CD4-positive, alpha-beta memory T cell (primary cell): ENCODE results near the gene BFSP1. TPM values are rescaled to one million over a fixed set of nuclear protein-coding genes. Genes with fewer than 3 reads are reported as not detected.
A peak's percentile ranks its signal among the peaks of the same experiment; 100 is the strongest.

Experiments used
- CTCF ChIA-PET: fragments of 350-600 bp; sonication (Branson Sonifier 250); formaldehyde crosslinking; loops from one replicate; lab custom pipeline; 2021; ENCODE audit warnings: inconsistent platforms; ENCODE audit not compliant: partially characterized antibody; lab: Charles Lee
- POLR2A ChIA-PET: fragments of 350-600 bp; sonication (Branson Sonifier 250); formaldehyde crosslinking; loops from one replicate; lab custom pipeline; 2021; ENCODE audit not compliant: partially characterized antibody; lab: Charles Lee
- DNase-seq, 5 donors: peaks; one replicate each; pipeline versions ENCODE4 v3.0.0 to v3.0.0-alpha.2; 2020 to 2022; ENCODE audit warnings: mixed read lengths in 1 of 5
- H3K27ac ChIP-seq: one replicate; pipeline ENCODE4 v1.7.0; 2013; ENCODE audit warnings: low read depth, low read length
- H3K27me3 ChIP-seq: 2 replicates; pipeline ENCODE4 v1.7.0; 2013; ENCODE audit warnings: mild to moderate bottlenecking, low read length, moderate library complexity; ENCODE audit not compliant: insufficient read depth
- H3K36me3 ChIP-seq: 2 replicates; pipeline ENCODE4 v1.7.0; 2013; ENCODE audit warnings: mild to moderate bottlenecking, low read length, moderate library complexity; ENCODE audit not compliant: insufficient read depth
- H3K4me1 ChIP-seq: 2 replicates; pipeline ENCODE4 v1.7.0; 2013; ENCODE audit warnings: mild to moderate bottlenecking, low read length, moderate library complexity; ENCODE audit not compliant: insufficient read depth
- H3K4me3 ChIP-seq, 2 donors: one replicate each; pipeline ENCODE4 v1.7.0; 2013; ENCODE audit warnings: low read length in 2 of 2, mild to moderate bottlenecking in 1 of 2
- H3K9me3 ChIP-seq, 2 donors: one replicate each; pipeline ENCODE4 v1.7.0; 2013; ENCODE audit warnings: low read length in 2 of 2, control low read depth in 1 of 2; ENCODE audit not compliant: control insufficient read depth in 1 of 2
- H3K27ac Mint-ChIP-seq, 7 donors: one replicate each; pipeline ENCODE4 v1.8.0; 2020 to 2021; ENCODE audit warnings: mixed read lengths in 7 of 7, mild to moderate bottlenecking in 6 of 7, inconsistent platforms in 3 of 7, moderate library complexity in 3 of 7
- H3K27me3 Mint-ChIP-seq, 2 donors: one replicate each; pipeline ENCODE4 v1.8.0; 2020 to 2021; ENCODE audit warnings: mixed read lengths in 2 of 2
- H3K36me3 Mint-ChIP-seq, 2 donors: one replicate each; pipeline ENCODE4 v1.8.0; 2020 to 2021; ENCODE audit warnings: mixed read lengths in 2 of 2, inconsistent platforms in 1 of 2, mild to moderate bottlenecking in 1 of 2
- H3K4me1 Mint-ChIP-seq, 4 donors: one replicate each; pipeline ENCODE4 v1.8.0; 2020 to 2021; ENCODE audit warnings: mixed read lengths in 4 of 4, mild to moderate bottlenecking in 1 of 4
- H3K4me3 Mint-ChIP-seq, 8 donors: one replicate each; pipeline ENCODE4 v1.8.0; 2020 to 2021; ENCODE audit warnings: mixed read lengths in 8 of 8, mild to moderate bottlenecking in 7 of 8, moderate library complexity in 6 of 8, inconsistent platforms in 3 of 8
- H3K9me3 Mint-ChIP-seq, 8 donors: one replicate each; pipeline ENCODE4 v1.8.0; 2020 to 2021; ENCODE audit warnings: mixed read lengths in 8 of 8, mild to moderate bottlenecking in 5 of 8, inconsistent platforms in 3 of 8, moderate library complexity in 1 of 8
- intact Hi-C: fragments of 100-400 bp; cut with micrococcal nuclease; formaldehyde crosslinking; loops from one replicate; pipeline ENCODE4 v1.15.1; 2023
- polyA plus RNA-seq, 2 donors: library from polyadenylated mRNA; unstranded; fragments of 300-500 nt; fragmentation: Illumina TruSeq; gene quantifications; one replicate each; pipeline ENCODE4 v1.2.3, GENCODE V29; 2021
- total RNA-seq, 2 experiments: library from RNA; stranded (reverse); gene quantifications; one replicate each; pipeline ENCODE4 v1.2.3, GENCODE V29; 2021

Gene BFSP1
- total and polyA plus RNA-seq, 4 experiments from 2014 or later: 0.21 to 0.96 (median 0.91) TPM

- CTCF ChIA-PET: interaction anchor here (2.5 kb wide), 1 partner anchor 11 kb away, joined by 13 read pairs; no protein-coding TSS in a partner anchor
These were observed 37.0 kb downstream of the BFSP1 start for GRCh38 chr20:17494201-17494600.

GRCh38 chr20:17493173-17493572 lies 38.0 kb downstream of the BFSP1 start:
- no peaks in the 10 kb centered on the region for H3K4me1 Mint-ChIP-seq

More at GRCh38 chr20:17494201-17494600, 37.0 kb downstream of the BFSP1 start:
- no peak overlapping the region for H3K27ac ChIP-seq
- Mint-ChIP-seq H3K4me3 (no peak overlapping the region), H3K27me3 (no peaks in the 10 kb centered on the region), H3K27ac (no peak overlapping the region), H3K4me1 (no peaks in the 10 kb centered on the region), H3K9me3 (no peaks in the 10 kb centered on the region), H3K36me3 (peaks cover 0 to 5% of the 10 kb centered on the region in 2 donors)
- DNase-seq: no peak
- no peak overlapping the region for H3K4me3 ChIP-seq
- POLR2A ChIA-PET: no interaction called here
- no peaks in the 10 kb centered on the region for H3K4me1 ChIP-seq
- no peaks in the 10 kb centered on the region for H3K9me3 ChIP-seq
- intact Hi-C loops: no loop called here
- no peaks in the 10 kb centered on the region for H3K27me3 ChIP-seq
- no peaks in the 10 kb centered on the region for H3K36me3 ChIP-seq

GRCh38 chr20:17491488-17491887 lies 39.7 kb downstream of the BFSP1 start:
- Mint-ChIP-seq H3K4me1 (no peaks in the 10 kb centered on the region), H3K27me3 (no peaks in the 10 kb centered on the region), H3K27ac (peak overlapping the region in 1 of 7 donors; percentile 12), H3K36me3 (peaks cover 0 to 5% of the 10 kb centered on the region in 2 donors), H3K9me3 (no peaks in the 10 kb centered on the region), H3K4me3 (no peak overlapping the region)
- Histone ChIP-seq H3K9me3 (no peaks in the 10 kb centered on the region), H3K4me3 (no peak overlapping the region), H3K27ac (no peak overlapping the region), H3K27me3 (no peaks in the 10 kb centered on the region), H3K36me3 (no peaks in the 10 kb centered on the region), H3K4me1 (no peaks in the 10 kb centered on the region)
- POLR2A ChIA-PET: no interaction called here
- CTCF ChIA-PET: no interaction called here
- DNase-seq: no peak
- intact Hi-C loops: no loop called here

More at GRCh38 chr20:17493173-17493572, 38.0 kb downstream of the BFSP1 start:
- POLR2A ChIA-PET: no interaction called here
- Histone ChIP-seq H3K27ac (no peak overlapping the region), H3K4me1 (no peaks in the 10 kb centered on the region), H3K9me3 (no peaks in the 10 kb centered on the region), H3K4me3 (no peak overlapping the region), H3K36me3 (no peaks in the 10 kb centered on the region), H3K27me3 (no peaks in the 10 kb centered on the region)
- no peak for DNase-seq
- no peak overlapping the region for H3K4me3 Mint-ChIP-seq
- peaks cover 0 to 5% of the 10 kb centered on the region in 2 donors for H3K36me3 Mint-ChIP-seq
- H3K27me3 Mint-ChIP-seq: no peaks in the 10 kb centered on the region
- intact Hi-C loops: no loop called here
- no peaks in the 10 kb centered on the region for H3K9me3 Mint-ChIP-seq
- CTCF ChIA-PET: interaction anchor here (2.5 kb wide), 1 partner anchor 12 kb away, joined by 13 read pairs; no protein-coding TSS in a partner anchor
- H3K27ac Mint-ChIP-seq: no peak overlapping the region

- no peaks in the 10 kb centered on the region for H3K4me1 ChIP-seq
- H3K4me3 Mint-ChIP-seq: no peak overlapping the region
- no peak overlapping the region for H3K27ac ChIP-seq
- no peaks in the 10 kb centered on the region for H3K27me3 Mint-ChIP-seq
- no peaks in the 10 kb centered on the region for H3K9me3 Mint-ChIP-seq
- intact Hi-C loops: no loop called here
- no peaks in the 10 kb centered on the region for H3K36me3 ChIP-seq
- POLR2A ChIA-PET: no interaction called here
- peaks cover 0 to 5% of the 10 kb centered on the region in 2 donors for H3K36me3 Mint-ChIP-seq
- CTCF ChIA-PET: no interaction called here
- H3K27ac Mint-ChIP-seq: no peak overlapping the region
- DNase-seq: no peak
- H3K27me3 ChIP-seq: no peaks in the 10 kb centered on the region
- H3K4me3 ChIP-seq: no peak overlapping the region
- no peaks in the 10 kb centered on the region for H3K4me1 Mint-ChIP-seq
- H3K9me3 ChIP-seq: no peaks in the 10 kb centered on the region
These were observed 40.1 kb downstream of the BFSP1 start for GRCh38 chr20:17491041-17491440.

- no peaks in the 10 kb centered on the region for H3K9me3 Mint-ChIP-seq
- H3K4me1 Mint-ChIP-seq: no peaks in the 10 kb centered on the region
- H3K36me3 ChIP-seq: no peaks in the 10 kb centered on the region
- H3K9me3 ChIP-seq: no peaks in the 10 kb centered on the region
- H3K27me3 ChIP-seq: no peaks in the 10 kb centered on the region
- no peak overlapping the region for H3K4me3 Mint-ChIP-seq
- intact Hi-C loops: no loop called here
- CTCF ChIA-PET: no interaction called here
- no peaks in the 10 kb centered on the region for H3K27me3 Mint-ChIP-seq
- DNase-seq: no peak
- H3K36me3 Mint-ChIP-seq: peaks cover 0 to 5% of the 10 kb centered on the region in 2 donors
- no peak overlapping the region for H3K27ac Mint-ChIP-seq
- H3K27ac ChIP-seq: no peak overlapping the region
- H3K4me3 ChIP-seq: no peak overlapping the region
- POLR2A ChIA-PET: no interaction called here
- H3K4me1 ChIP-seq: no peaks in the 10 kb centered on the region
These were observed 40.7 kb downstream of the BFSP1 start for GRCh38 chr20:17490501-17490900.

GRCh38 chr20:17488916-17489600 lies 42.1 kb downstream of the BFSP1 start:
- no peak overlapping the region for H3K27ac ChIP-seq
- Mint-ChIP-seq H3K36me3 (peaks cover 0 to 3% of the 10 kb centered on the region in 2 donors), H3K4me1 (no peaks in the 10 kb centered on the region), H3K9me3 (no peaks in the 10 kb centered on the region), H3K4me3 (no peak overlapping the region), H3K27ac (no peak overlapping the region), H3K27me3 (no peaks in the 10 kb centered on the region)
- ChIA-PET POLR2A (no interaction called here), CTCF (no interaction called here)
- H3K9me3 ChIP-seq: no peaks in the 10 kb centered on the region
- no peaks in the 10 kb centered on the region for H3K4me1 ChIP-seq
- no peaks in the 10 kb centered on the region for H3K27me3 ChIP-seq
- H3K36me3 ChIP-seq: no peaks in the 10 kb centered on the region
- DNase-seq: no peak
- intact Hi-C loops: no loop called here
- H3K4me3 ChIP-seq: no peak overlapping the region

GRCh38 chr20:17485017-17485416 lies 46.2 kb downstream of the BFSP1 start:
- no peak overlapping the region for H3K27ac ChIP-seq
- H3K4me3 ChIP-seq: no peak overlapping the region
- Mint-ChIP-seq H3K36me3 (no peaks in the 10 kb centered on the region), H3K9me3 (peaks cover 0 to 4% (median 0%) of the 10 kb centered on the region in 8 donors), H3K27me3 (peaks cover 4 to 16% of the 10 kb centered on the region in 2 donors), H3K27ac (no peak overlapping the region), H3K4me1 (no peaks in the 10 kb centered on the region), H3K4me3 (no peak overlapping the region)
- H3K9me3 ChIP-seq: no peaks in the 10 kb centered on the region
- no peaks in the 10 kb centered on the region for H3K36me3 ChIP-seq
- CTCF ChIA-PET: no interaction called here
- no peak for DNase-seq
- intact Hi-C loops: no loop called here
- H3K4me1 ChIP-seq: no peaks in the 10 kb centered on the region
- POLR2A ChIA-PET: no interaction called here
- no peaks in the 10 kb centered on the region for H3K27me3 ChIP-seq
